ENCODE results near the gene THOP1.

DNA sequence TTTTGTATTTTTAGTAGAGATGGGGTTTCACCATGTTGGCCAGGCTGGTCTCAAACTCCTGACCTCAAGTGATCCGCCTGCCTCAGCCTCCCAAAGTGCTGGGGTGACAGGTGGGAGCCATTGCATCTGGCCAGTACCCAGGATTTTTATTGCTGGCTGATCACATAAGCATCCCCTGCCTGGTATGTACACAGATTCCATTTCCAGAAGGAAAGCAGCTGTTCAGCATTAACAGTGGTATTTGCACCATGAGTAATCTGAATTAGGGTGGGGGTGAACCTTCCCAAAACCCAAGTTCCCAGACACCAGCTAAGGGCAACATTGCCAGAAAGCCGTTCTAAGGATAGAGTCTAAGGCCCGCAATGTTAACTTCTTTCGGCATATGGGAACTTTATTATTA, 63.3 kb downstream of the THOP1 start:
- TF ChIP-seq, protein P1, sequence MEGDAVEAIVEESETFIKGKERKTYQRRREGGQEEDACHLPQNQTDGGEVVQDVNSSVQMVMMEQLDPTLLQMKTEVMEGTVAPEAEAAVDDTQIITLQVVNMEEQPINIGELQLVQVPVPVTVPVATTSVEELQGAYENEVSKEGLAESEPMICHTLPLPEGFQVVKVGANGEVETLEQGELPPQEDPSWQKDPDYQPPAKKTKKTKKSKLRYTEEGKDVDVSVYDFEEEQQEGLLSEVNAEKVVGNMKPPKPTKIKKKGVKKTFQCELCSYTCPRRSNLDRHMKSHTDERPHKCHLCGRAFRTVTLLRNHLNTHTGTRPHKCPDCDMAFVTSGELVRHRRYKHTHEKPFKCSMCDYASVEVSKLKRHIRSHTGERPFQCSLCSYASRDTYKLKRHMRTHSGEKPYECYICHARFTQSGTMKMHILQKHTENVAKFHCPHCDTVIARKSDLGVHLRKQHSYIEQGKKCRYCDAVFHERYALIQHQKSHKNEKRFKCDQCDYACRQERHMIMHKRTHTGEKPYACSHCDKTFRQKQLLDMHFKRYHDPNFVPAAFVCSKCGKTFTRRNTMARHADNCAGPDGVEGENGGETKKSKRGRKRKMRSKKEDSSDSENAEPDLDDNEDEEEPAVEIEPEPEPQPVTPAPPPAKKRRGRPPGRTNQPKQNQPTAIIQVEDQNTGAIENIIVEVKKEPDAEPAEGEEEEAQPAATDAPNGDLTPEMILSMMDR (IDR thresholded peaks at IDR 0.05), result no peak
- no peak for TF ChIP-seq POLR2AphosphoS5 (IDR thresholded peaks at IDR 0.05; ENCODE audit: insufficient read depth in 1 of 2, low read depth in 1 of 2)
